NOMO-1 treated with dmso at 0.1 percent for 144 hours (cell line): ENCODE results near the gene C3orf49.

Experiments
- DNase-seq: peaks from one replicate; lab custom pipeline; 2025; ENCODE audit not compliant: unreplicated experiment; lab: John Stamatoyannopoulos, UW

The C3orf49 gene

GRCh38 chr3:63849175-63849574 lies 30.1 kb downstream of the C3orf49 start:
- DNase-seq, result no peak

GRCh38 chr3:63851287-63851686 lies 32.2 kb downstream of the C3orf49 start:
- DNase-seq, result no peak

- no peak for DNase-seq
Measured at GRCh38 chr3:63853106-63853505, 34.0 kb downstream of the C3orf49 start.

GRCh38 chr3:63855333-63855940 lies 36.3 kb downstream of the C3orf49 start:
- peak; percentile 19 for DNase-seq

- DNase-seq, result no peak
Measured at GRCh38 chr3:63857311-63857710, 38.2 kb downstream of the C3orf49 start.

GRCh38 chr3:63860776-63861175 lies 41.7 kb downstream of the C3orf49 start:
- DNase-seq, result no peak

- DNase-seq, result no peak
Measured at GRCh38 chr3:63861306-63861705, 42.2 kb downstream of the C3orf49 start.

GRCh38 chr3:63862804-63863149 lies 43.7 kb downstream of the C3orf49 start:
- DNase-seq, result no peak

GRCh38 chr3:63863150-63864007 lies 44.3 kb downstream of the C3orf49 start, which contains the start of the genes ATXN7 and THOC7:
Gene ATXN7, plus strand, starts transcription at chr3:63863867. Its CDS starts 48,732 bp downstream, at chr3:63912599.
Gene THOC7, minus strand, starts transcription at chr3:63863805. Its CDS starts 15 bp downstream, at chr3:63863790.
- DNase-seq, result peak; percentile 39

- peak; percentile 14 for DNase-seq
Measured at GRCh38 chr3:63864008-63864964, 45.2 kb downstream of the C3orf49 start.

GRCh38 chr3:63864965-63865327 lies 45.8 kb downstream of the C3orf49 start:
- DNase-seq, result no peak

- DNase-seq, result no peak
Measured at GRCh38 chr3:63867225-63867624, 48.1 kb downstream of the C3orf49 start.

GRCh38 chr3:63869940-63870614 lies 51.0 kb downstream of the C3orf49 start:
- no peak for DNase-seq

- DNase-seq, result no peak
Measured at GRCh38 chr3:63870615-63871005, 51.5 kb downstream of the C3orf49 start.

- DNase-seq, result no peak
Measured at GRCh38 chr3:63872135-63872924, 53.2 kb downstream of the C3orf49 start.

GRCh38 chr3:63874769-63875168 lies 55.7 kb downstream of the C3orf49 start:
- no peak for DNase-seq

GRCh38 chr3:63875510-63875909 lies 56.4 kb downstream of the C3orf49 start:
- DNase-seq, result no peak

GRCh38 chr3:63876260-63876659 lies 57.2 kb downstream of the C3orf49 start:
- DNase-seq, result no peak

GRCh38 chr3:63877737-63878393 lies 58.8 kb downstream of the C3orf49 start:
- DNase-seq, result no peak
